GM23338 (cell line): ENCODE results near the gene ERC2. TPM values are rescaled to one million over a fixed set of nuclear protein-coding genes. Genes with fewer than 3 reads are reported as not detected.
A peak's percentile ranks its signal among the peaks of the same experiment; 100 is the strongest.

Source experiments
- ATAC-seq: fragments of 200-7000 bp; cut with Tn5 transposase; 3 replicates; pipeline ENCODE4 v1.9.1; 2020
- DNase-seq: peaks from one replicate; pipeline ENCODE4 v3.0.0-alpha.2; 2015; ENCODE audit warnings: low spot score
- H2AFZ ChIP-seq: fragments of 200-600 bp; sonication (generic); 2 replicates; pipeline ENCODE4 v1.8.0; 2016; ENCODE audit warnings: antibody characterized with exemption, mild to moderate bottlenecking, moderate library complexity
- H3F3A ChIP-seq: fragments of 200-600 bp; sonication (generic); replicated peaks from 2 replicates; pipeline ENCODE4 v1.8.0; 2017; ENCODE audit warnings: antibody characterized with exemption, mixed run types, low read depth
- H3K27ac ChIP-seq: fragments of 200-600 bp; sonication (generic); 2 replicates; pipeline ENCODE4 v1.6.1; 2016; ENCODE audit warnings: low read depth
- H3K27me3 ChIP-seq: fragments of 200-600 bp; sonication (generic); 2 replicates; pipeline ENCODE4 v1.8.0; 2016; ENCODE audit warnings: mild to moderate bottlenecking, mixed run types, moderate library complexity; ENCODE audit not compliant: insufficient read depth
- H3K36me3 ChIP-seq: fragments of 200-600 bp; sonication (generic); 2 replicates; pipeline ENCODE4 v1.8.0; 2016; ENCODE audit warnings: mild to moderate bottlenecking; ENCODE audit not compliant: insufficient read depth
- H3K4me1 ChIP-seq: fragments of 200-600 bp; sonication (generic); 2 replicates; pipeline ENCODE4 v1.8.0; 2016; ENCODE audit warnings: mild to moderate bottlenecking, moderate library complexity; ENCODE audit not compliant: insufficient read depth
- H3K4me2 ChIP-seq: fragments of 200-600 bp; sonication (generic); 2 replicates; pipeline ENCODE4 v1.7.1; 2017; ENCODE audit warnings: mixed run types
- H3K4me3 ChIP-seq: fragments of 200-600 bp; sonication (generic); 2 replicates; pipeline ENCODE4 v1.6.1; 2016; ENCODE audit warnings: mixed run types
- H3K79me2 ChIP-seq: fragments of 200-600 bp; sonication (generic); replicated peaks from 2 replicates; pipeline ENCODE4 v1.8.0; 2017; ENCODE audit warnings: mild to moderate bottlenecking; ENCODE audit not compliant: insufficient read depth
- H3K9me2 ChIP-seq: fragments of 200-600 bp; sonication (generic); 2 replicates; pipeline ENCODE4 v1.8.0; 2017; ENCODE audit not compliant: insufficient read depth
- H4K20me1 ChIP-seq: fragments of 200-600 bp; sonication (generic); replicated peaks from 2 replicates; pipeline ENCODE4 v1.8.0; 2017; ENCODE audit warnings: mild to moderate bottlenecking; ENCODE audit not compliant: insufficient read depth
- H3K27ac Mint-ChIP-seq: 2 replicates; pipeline ENCODE4 v1.8.0; 2020; ENCODE audit warnings: inconsistent platforms, mild to moderate bottlenecking, moderate library complexity, mixed read lengths
- H3K27me3 Mint-ChIP-seq: 3 replicates; pipeline ENCODE4 v1.8.0; 2022; ENCODE audit warnings: low read depth, mild to moderate bottlenecking, moderate library complexity, mixed read lengths, inconsistent platforms; ENCODE audit not compliant: insufficient read depth, poor library complexity
- H3K36me3 Mint-ChIP-seq: 3 replicates; pipeline ENCODE4 v1.8.0; 2021; ENCODE audit warnings: low read depth, mild to moderate bottlenecking, inconsistent platforms, moderate library complexity, mixed read lengths
- H3K4me1 Mint-ChIP-seq: 3 replicates; pipeline ENCODE4 v1.8.0; 2020; ENCODE audit warnings: mild to moderate bottlenecking, inconsistent platforms, mixed read lengths
- H3K4me3 Mint-ChIP-seq: 3 replicates; pipeline ENCODE4 v1.8.0; 2021; ENCODE audit warnings: moderate library complexity, mild to moderate bottlenecking, inconsistent platforms, mixed read lengths
- H3K9me3 Mint-ChIP-seq: 3 replicates; pipeline ENCODE4 v1.8.0; 2020; ENCODE audit warnings: moderate library complexity, mild to moderate bottlenecking, inconsistent platforms, mixed read lengths
- JUNB ChIP-seq: IDR thresholded peaks from one replicate; pipeline ENCODE4 v1.6.1; 2016; ENCODE audit warnings: antibody characterized with exemption; ENCODE audit not compliant: unreplicated experiment
- STAT1 ChIP-seq: IDR thresholded peaks from one replicate; pipeline ENCODE4 v1.6.1; 2016; ENCODE audit warnings: antibody characterized with exemption; ENCODE audit not compliant: unreplicated experiment
- ZNF331 ChIP-seq: fragments of 250-450 bp; sonication (Bioruptor Pico); IDR thresholded peaks from 2 replicates; pipeline ENCODE4 v1.5.0; 2020; ENCODE audit warnings: low read depth, mild to moderate bottlenecking, moderate library complexity
- ZNF462 ChIP-seq: fragments of 250-450 bp; sonication (Bioruptor Pico); IDR thresholded peaks from 2 replicates; pipeline ENCODE4 v1.5.0; 2020; ENCODE audit warnings: mild to moderate bottlenecking, moderate library complexity
- polyA plus RNA-seq: library from polyadenylated mRNA; unstranded; fragments of >200 nt; fragmentation: Nextera tagmentation; extraction: Ambion mirVana; gene quantifications from 2 replicates; pipeline ENCODE4 v1.2.1, GENCODE V29; 2016
- total RNA-seq: library from RNA; depleted of rRNA; stranded (reverse); fragments of >200 nt; shearing (Covaris generic); gene quantifications from 2 replicates; pipeline ENCODE4 v1.2.3, GENCODE V29; 2014
- TF ChIP-seq, protein P1 (sequence below), 2 experiments: fragments of 200-600 bp in 1 of 2; sonication (generic) in 1 of 2; conservative IDR thresholded peaks; 2 replicates each; pipeline versions ENCODE4 v1.5.1 to v1.6.1; 2016 to 2017; ENCODE audit warnings: antibody characterized with exemption in 2 of 2, low read depth in 2 of 2, mild to moderate bottlenecking in 2 of 2, moderate library complexity in 1 of 2

The ERC2 gene
- total and polyA plus RNA-seq, 2 experiments from 2014 or later = 11.8 to 13.7 TPM

GRCh38 chr3:56308471-56308870 is 159.8 kb downstream of the ERC2 start (continued):
- no peak for TF ChIP-seq ZNF462 (CRISPR knock-in tag)
- no peak for TF ChIP-seq STAT1
- TF ChIP-seq ZNF331 (CRISPR knock-in tag) = no peak

DNA sequence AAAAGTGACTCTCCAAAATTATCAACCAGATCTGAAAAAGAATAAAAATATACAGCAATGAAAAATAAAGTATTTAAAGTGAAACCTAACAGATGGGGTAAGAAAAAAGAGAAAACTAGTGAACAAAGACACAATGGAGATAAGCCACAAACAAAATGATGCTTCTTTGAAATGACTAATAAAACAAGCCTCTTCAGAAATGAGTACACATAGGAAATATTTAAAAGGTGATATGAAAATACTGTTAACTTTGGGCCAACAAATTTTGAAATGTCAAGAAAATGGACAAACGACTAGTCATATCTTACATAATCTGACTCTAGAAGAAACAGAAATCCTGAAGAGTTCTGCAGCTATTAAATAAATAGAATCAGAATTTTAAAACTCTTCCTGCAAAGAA is 164.2 kb downstream of the ERC2 start:
- Mint-ChIP-seq H3K9me3 (no peaks in the 10 kb centered on the region), H3K36me3 (peaks cover 3% of the 10 kb centered on the region; the same call in 1 of the 3 replicates), H3K27me3 (peaks cover 2% of the 10 kb centered on the region), H3K4me1 (peaks cover 27% of the 10 kb centered on the region), H3K27ac (peak overlapping the region; percentile 91), H3K4me3 (no peak overlapping the region)
- H3K4me3 ChIP-seq = no peak overlapping the region
- no peak for TF ChIP-seq STAT1
- H3K79me2 ChIP-seq = no peaks in the 10 kb centered on the region
- no peak for DNase-seq
- no peak overlapping the region for H3K27ac ChIP-seq
- H2AFZ ChIP-seq = no peak overlapping the region
- H3K27me3 ChIP-seq = no peaks in the 10 kb centered on the region
- H3K4me2 ChIP-seq = no peak overlapping the region
- no peaks in the 10 kb centered on the region for H3K9me2 ChIP-seq
- H3F3A ChIP-seq = no peaks in the 10 kb centered on the region
- no peaks in the 10 kb centered on the region for H3K36me3 ChIP-seq
- ATAC-seq = no peak
- H3K4me1 ChIP-seq = peaks cover 27% of the 10 kb centered on the region
- H4K20me1 ChIP-seq = no peaks in the 10 kb centered on the region

DNA sequence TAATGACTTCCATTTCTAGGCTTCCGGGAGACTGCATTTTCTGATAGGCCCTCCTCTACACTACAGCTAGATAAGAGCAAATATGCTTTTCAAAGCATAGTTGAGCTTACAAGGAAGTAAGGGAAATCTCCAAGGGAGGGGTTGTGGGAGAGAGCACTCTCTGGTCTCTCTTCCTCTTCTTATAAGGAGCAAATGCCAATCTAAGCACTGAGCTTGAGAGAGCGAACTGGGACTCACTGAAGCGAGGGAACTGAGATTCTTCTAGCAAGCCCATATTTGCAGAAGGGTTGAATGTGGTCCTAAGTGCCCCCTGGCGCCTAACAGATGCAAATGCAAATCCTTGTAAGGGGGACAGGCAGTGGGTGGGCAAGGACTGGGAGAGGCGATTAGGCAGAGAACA is 164.8 kb downstream of the ERC2 start:
- H3K4me1 Mint-ChIP-seq = peaks cover 27% of the 10 kb centered on the region
- H4K20me1 ChIP-seq = no peaks in the 10 kb centered on the region
- H3K27ac ChIP-seq = no peak overlapping the region; the same call in 1 of the 2 replicates
- peak overlapping the region; percentile 55 for H3K4me2 ChIP-seq
- H3K27me3 ChIP-seq = no peaks in the 10 kb centered on the region
- H3K27me3 Mint-ChIP-seq = peaks cover 2% of the 10 kb centered on the region
- no peak overlapping the region for H3K4me3 Mint-ChIP-seq
- no peaks in the 10 kb centered on the region for H3K79me2 ChIP-seq
- no peak overlapping the region for H2AFZ ChIP-seq
- H3K36me3 ChIP-seq = no peaks in the 10 kb centered on the region
- H3K4me1 ChIP-seq = peaks cover 27% of the 10 kb centered on the region
- peak overlapping the region; percentile 91 for H3K27ac Mint-ChIP-seq
- ATAC-seq = peak; percentile 95
- H3K9me2 ChIP-seq = no peaks in the 10 kb centered on the region
- no peaks in the 10 kb centered on the region for H3K9me3 Mint-ChIP-seq
- peaks cover 5% of the 10 kb centered on the region; the same call in 1 of the 3 replicates for H3K36me3 Mint-ChIP-seq
- no peak overlapping the region for H3K4me3 ChIP-seq
- no peak for TF ChIP-seq JUNB
- TF ChIP-seq, protein P1, sequence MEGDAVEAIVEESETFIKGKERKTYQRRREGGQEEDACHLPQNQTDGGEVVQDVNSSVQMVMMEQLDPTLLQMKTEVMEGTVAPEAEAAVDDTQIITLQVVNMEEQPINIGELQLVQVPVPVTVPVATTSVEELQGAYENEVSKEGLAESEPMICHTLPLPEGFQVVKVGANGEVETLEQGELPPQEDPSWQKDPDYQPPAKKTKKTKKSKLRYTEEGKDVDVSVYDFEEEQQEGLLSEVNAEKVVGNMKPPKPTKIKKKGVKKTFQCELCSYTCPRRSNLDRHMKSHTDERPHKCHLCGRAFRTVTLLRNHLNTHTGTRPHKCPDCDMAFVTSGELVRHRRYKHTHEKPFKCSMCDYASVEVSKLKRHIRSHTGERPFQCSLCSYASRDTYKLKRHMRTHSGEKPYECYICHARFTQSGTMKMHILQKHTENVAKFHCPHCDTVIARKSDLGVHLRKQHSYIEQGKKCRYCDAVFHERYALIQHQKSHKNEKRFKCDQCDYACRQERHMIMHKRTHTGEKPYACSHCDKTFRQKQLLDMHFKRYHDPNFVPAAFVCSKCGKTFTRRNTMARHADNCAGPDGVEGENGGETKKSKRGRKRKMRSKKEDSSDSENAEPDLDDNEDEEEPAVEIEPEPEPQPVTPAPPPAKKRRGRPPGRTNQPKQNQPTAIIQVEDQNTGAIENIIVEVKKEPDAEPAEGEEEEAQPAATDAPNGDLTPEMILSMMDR (conservative IDR thresholded peaks at IDR 0.05; ENCODE audit: low read depth in 2 of 2) = peak; percentile 79 to 87
- H3F3A ChIP-seq = no peaks in the 10 kb centered on the region
- peak; percentile 92 for DNase-seq
